Measurements from ENCODE around the gene SELENBP1. TPM values are rescaled to one million over a fixed set of nuclear protein-coding genes. Genes with fewer than 3 reads are reported as not detected.

Gene SELENBP1
- total RNA-seq, 1 experiment from 2014 or later, result 29.8 TPM

DNA sequence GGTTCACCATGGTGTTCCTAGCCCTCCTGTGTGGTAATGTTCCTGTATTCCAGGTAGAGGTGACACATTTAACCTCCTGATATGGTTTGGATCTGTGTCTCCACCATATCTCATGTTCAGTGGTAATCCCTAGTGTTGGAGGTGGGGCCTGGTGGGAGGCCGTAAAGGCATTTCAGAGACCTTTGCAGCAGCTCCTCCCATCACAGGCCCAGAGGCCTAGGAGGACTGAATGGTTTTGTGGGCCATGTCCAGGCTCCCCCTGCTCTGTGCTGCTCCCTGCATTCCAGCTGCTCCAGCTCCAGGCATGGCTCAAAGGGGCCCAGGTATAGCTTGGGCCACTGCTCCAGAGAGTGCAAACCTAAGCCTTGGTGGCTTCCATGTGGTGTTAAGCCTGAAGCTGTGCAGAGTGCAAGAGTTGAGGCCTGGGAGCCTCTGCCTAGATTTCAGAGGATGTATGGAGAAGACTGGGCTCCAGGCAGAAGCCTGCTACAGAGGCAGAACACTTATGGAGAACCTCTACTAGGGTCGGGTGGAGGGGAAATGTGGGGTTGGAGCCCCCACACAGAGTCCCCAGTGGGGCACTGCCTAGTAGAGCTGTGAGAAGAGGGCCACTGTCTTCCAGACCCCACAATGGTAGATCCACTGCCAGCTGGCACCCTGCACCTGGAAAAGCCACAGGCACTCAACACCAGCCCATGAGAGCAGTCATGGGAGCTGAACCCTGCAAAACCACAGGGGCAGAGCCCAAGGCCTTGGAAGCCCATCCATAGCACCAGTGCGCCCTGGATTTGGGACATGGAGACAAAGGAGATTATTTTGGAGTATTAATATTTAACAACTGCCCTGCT, 10.0 kb downstream of the SELENBP1 start:
- Histone ChIP-seq H3K9me3 (ENCODE audit: low read length) (peaks cover 12% of the 10 kb centered on the region), H3K9me2 (replicated peaks; ENCODE audit: low read length) (no peaks in the 10 kb centered on the region), H3K4me2 (ENCODE audit: low read length) (no peak overlapping the region), H4K20me1 (ENCODE audit: low read length) (no peaks in the 10 kb centered on the region), H3K27ac (ENCODE audit: low read length) (no peak overlapping the region), H3K4me3 (ENCODE audit: low read length) (no peak overlapping the region), H3F3A (ENCODE audit: low read length, unreplicated experiment) (no peaks in the 10 kb centered on the region), H2AFZ (ENCODE audit: low read length) (no peak overlapping the region), H3K27me3 (ENCODE audit: low read length) (no peaks in the 10 kb centered on the region), H3K79me2 (ENCODE audit: low read length) (no peaks in the 10 kb centered on the region), H3K9ac (ENCODE audit: low read length) (no peak overlapping the region), H3K4me1 (ENCODE audit: insufficient read depth, low read length) (no peaks in the 10 kb centered on the region), H3K36me3 (ENCODE audit: low read depth, low read length) (peaks cover 15% of the 10 kb centered on the region)
- TF ChIP-seq, protein P1, sequence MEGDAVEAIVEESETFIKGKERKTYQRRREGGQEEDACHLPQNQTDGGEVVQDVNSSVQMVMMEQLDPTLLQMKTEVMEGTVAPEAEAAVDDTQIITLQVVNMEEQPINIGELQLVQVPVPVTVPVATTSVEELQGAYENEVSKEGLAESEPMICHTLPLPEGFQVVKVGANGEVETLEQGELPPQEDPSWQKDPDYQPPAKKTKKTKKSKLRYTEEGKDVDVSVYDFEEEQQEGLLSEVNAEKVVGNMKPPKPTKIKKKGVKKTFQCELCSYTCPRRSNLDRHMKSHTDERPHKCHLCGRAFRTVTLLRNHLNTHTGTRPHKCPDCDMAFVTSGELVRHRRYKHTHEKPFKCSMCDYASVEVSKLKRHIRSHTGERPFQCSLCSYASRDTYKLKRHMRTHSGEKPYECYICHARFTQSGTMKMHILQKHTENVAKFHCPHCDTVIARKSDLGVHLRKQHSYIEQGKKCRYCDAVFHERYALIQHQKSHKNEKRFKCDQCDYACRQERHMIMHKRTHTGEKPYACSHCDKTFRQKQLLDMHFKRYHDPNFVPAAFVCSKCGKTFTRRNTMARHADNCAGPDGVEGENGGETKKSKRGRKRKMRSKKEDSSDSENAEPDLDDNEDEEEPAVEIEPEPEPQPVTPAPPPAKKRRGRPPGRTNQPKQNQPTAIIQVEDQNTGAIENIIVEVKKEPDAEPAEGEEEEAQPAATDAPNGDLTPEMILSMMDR (conservative IDR thresholded peaks at IDR 0.05; ENCODE audit: low read depth, low read length), result no peak
- no peak for TF ChIP-seq EZH2phosphoT487 (IDR thresholded peaks at IDR 0.05; ENCODE audit: borderline replicate concordance, low read length)
- TF ChIP-seq EZH2 (IDR thresholded peaks at IDR 0.05; ENCODE audit: low read length, unreplicated experiment), result no peak
- DNase-seq (no peak), ATAC-seq (no peak)
- intact Hi-C loops (cut with micrococcal nuclease), result no loop called here
- BruUV-seq (replicated peaks), result no TSS peak
- POLR2A ChIA-PET (ENCODE audit: unreplicated experiment), result no interaction called here
- CTCF ChIA-PET, result no interaction called here

DNA sequence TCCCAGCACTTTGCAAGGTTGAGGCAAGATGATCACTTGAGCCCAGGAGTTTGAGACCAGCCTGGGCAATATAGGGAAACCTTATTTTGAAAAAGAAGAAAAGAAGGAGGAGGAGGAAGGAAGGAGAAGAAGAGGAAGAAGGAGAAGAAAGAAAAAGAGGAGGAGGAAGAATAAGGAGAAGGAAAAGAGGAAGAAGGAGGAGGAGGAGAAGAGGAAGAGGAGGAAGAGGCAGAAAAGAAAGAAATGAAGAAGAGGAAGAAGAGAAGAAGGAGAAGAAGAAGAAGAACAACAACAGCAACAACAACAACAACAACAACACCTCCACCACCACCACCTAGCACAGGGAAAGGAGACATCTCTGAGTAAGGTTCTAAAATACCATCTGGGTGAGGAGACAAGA, 10.6 kb downstream of the SELENBP1 start:
- Histone ChIP-seq H3K27ac (ENCODE audit: low read length) (no peak overlapping the region), H3K27me3 (ENCODE audit: low read length) (no peaks in the 10 kb centered on the region), H3K4me2 (ENCODE audit: low read length) (no peak overlapping the region), H3K4me3 (ENCODE audit: low read length) (no peak overlapping the region), H3K9ac (ENCODE audit: low read length) (no peak overlapping the region), H3F3A (ENCODE audit: low read length, unreplicated experiment) (no peaks in the 10 kb centered on the region), H4K20me1 (ENCODE audit: low read length) (no peaks in the 10 kb centered on the region), H3K4me1 (ENCODE audit: insufficient read depth, low read length) (no peaks in the 10 kb centered on the region), H2AFZ (ENCODE audit: low read length) (no peak overlapping the region), H3K9me3 (ENCODE audit: low read length) (peaks cover 12% of the 10 kb centered on the region), H3K36me3 (ENCODE audit: low read depth, low read length) (peaks cover 15% of the 10 kb centered on the region), H3K9me2 (replicated peaks; ENCODE audit: low read length) (no peaks in the 10 kb centered on the region), H3K79me2 (ENCODE audit: low read length) (no peaks in the 10 kb centered on the region)
- POLR2A ChIA-PET (ENCODE audit: unreplicated experiment), result no interaction called here
- ATAC-seq (no peak), DNase-seq (no peak)
- intact Hi-C loops (cut with micrococcal nuclease), result no loop called here
- CTCF ChIA-PET, result no interaction called here
- TF ChIP-seq EZH2 (IDR thresholded peaks at IDR 0.05; ENCODE audit: low read length, unreplicated experiment) (no peak), EZH2phosphoT487 (IDR thresholded peaks at IDR 0.05; ENCODE audit: borderline replicate concordance, low read length) (no peak)
- TF ChIP-seq, protein P1 (conservative IDR thresholded peaks at IDR 0.05; ENCODE audit: low read depth, low read length), result no peak
- BruUV-seq (replicated peaks), result no TSS peak

DNA sequence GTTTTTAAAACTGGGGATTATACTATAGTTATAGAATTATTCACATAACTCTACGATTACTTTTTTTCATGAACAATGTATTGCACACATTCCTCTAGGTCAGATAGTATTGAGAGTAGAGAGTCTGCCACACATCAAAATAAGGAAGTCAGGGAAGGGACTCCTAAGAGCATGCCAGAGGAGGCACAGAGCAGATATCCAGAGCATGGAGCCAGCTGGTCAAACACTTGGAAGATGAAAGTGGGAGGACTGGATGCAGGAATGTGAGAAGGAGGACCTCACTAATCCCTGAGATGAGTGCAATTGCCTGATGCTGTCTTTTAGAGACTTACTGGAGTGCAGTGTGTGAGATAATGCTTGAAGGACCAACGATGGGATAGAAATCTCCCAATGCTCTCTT, 15.8 kb downstream of the SELENBP1 start:
- H3K9me3 ChIP-seq (ENCODE audit: low read length), result 0 out of 2 replicates have a peak, but pooled peaks cover under 1% of the 10 kb centered on the region
- CTCF ChIA-PET, result no interaction called here
- no peaks in the 10 kb centered on the region for H3K79me2 ChIP-seq (ENCODE audit: low read length)
- H3K27ac ChIP-seq (ENCODE audit: low read length), result no peak overlapping the region
- H3K4me2 ChIP-seq (ENCODE audit: low read length), result no peak overlapping the region
- H4K20me1 ChIP-seq (ENCODE audit: low read length), result no peaks in the 10 kb centered on the region
- no peaks in the 10 kb centered on the region for H3K9me2 ChIP-seq (replicated peaks; ENCODE audit: low read length)
- H2AFZ ChIP-seq (ENCODE audit: low read length), result no peak overlapping the region
- POLR2A ChIA-PET (ENCODE audit: unreplicated experiment), result interaction anchor here (0.6 kb wide), 1 partner anchor 43 kb away, joined by 3 read pairs; no protein-coding TSS in a partner anchor
- intact Hi-C loops (cut with micrococcal nuclease), result no loop called here
- no TSS peak for BruUV-seq (replicated peaks)
- no peak for TF ChIP-seq EZH2 (IDR thresholded peaks at IDR 0.05; ENCODE audit: low read length, unreplicated experiment)
- no peak for TF ChIP-seq EZH2phosphoT487 (IDR thresholded peaks at IDR 0.05; ENCODE audit: borderline replicate concordance, low read length)
- TF ChIP-seq, protein P1 (conservative IDR thresholded peaks at IDR 0.05; ENCODE audit: low read depth, low read length), result no peak
- no peaks in the 10 kb centered on the region for H3K27me3 ChIP-seq (ENCODE audit: low read length)
- no peaks in the 10 kb centered on the region for H3F3A ChIP-seq (ENCODE audit: low read length, unreplicated experiment)
- ATAC-seq (no peak), DNase-seq (no peak)
- H3K4me3 ChIP-seq (ENCODE audit: low read length), result no peak overlapping the region
- no peaks in the 10 kb centered on the region; the same call in 1 of the 2 replicates for H3K36me3 ChIP-seq (ENCODE audit: low read depth, low read length)
- no peak overlapping the region for H3K9ac ChIP-seq (ENCODE audit: low read length)
- H3K4me1 ChIP-seq (ENCODE audit: insufficient read depth, low read length), result no peaks in the 10 kb centered on the region
